GM18519 (cell line): ENCODE results near the gene HDLBP.

Experiments
- ATAC-seq: cut with Tn5 transposase; IDR thresholded peaks from one replicate; pipeline ENCODE4 v1.9.1; 2021; ENCODE audit warnings: mild to moderate bottlenecking, moderate library complexity; ENCODE audit not compliant: unreplicated experiment, low FRiP score

Gene HDLBP

GRCh38 chr2:241216211-241216761 lies 99.2 kb downstream of the HDLBP start:
- no peak for ATAC-seq

- no peak for ATAC-seq
Measured at GRCh38 chr2:241215421-241215820, 100.1 kb downstream of the HDLBP start.

DNA sequence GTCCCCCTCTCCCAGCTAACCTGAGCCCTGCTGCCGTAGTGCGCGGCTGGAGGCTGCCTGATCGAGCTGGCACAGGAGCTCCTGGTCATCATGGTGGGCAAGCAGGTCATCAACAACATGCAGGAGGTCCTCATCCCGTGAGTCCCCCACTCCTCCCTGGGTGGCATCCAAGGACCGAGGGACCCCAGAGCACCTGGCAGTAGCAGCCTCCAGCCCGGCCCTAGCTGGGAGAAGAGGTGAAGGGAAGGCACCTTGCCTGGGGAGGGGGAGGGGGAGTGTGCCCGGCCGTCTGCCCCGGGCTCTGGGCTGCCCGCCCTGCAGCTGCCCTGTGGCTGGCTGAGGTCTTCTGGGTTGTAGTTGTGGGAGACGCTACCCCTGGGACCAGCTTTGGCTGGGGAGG lies 100.7 kb downstream of the HDLBP start:
- ATAC-seq, result no peak

DNA sequence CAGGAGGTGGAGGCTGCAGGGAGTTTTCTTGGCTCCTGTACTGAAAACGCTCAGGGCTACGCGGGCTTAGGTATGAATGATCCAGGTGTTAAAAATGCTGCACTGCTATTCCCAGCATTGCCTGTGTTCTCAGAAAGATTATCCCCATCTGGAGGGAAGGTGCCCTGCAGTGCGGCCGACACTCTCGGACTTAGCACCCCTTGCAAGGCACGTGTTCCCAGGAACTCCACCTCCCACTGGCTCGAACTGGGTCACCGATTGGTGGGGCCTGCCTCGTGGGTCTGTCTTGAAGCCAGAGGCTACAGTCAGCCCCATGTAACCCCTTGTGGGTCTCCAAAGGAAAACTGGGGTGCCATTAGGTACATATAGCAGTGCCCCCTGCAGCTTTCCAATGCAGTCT lies 101.3 kb downstream of the HDLBP start:
- ATAC-seq, result no peak

GRCh38 chr2:241213567-241213966 lies 101.9 kb downstream of the HDLBP start:
- no peak for ATAC-seq

DNA sequence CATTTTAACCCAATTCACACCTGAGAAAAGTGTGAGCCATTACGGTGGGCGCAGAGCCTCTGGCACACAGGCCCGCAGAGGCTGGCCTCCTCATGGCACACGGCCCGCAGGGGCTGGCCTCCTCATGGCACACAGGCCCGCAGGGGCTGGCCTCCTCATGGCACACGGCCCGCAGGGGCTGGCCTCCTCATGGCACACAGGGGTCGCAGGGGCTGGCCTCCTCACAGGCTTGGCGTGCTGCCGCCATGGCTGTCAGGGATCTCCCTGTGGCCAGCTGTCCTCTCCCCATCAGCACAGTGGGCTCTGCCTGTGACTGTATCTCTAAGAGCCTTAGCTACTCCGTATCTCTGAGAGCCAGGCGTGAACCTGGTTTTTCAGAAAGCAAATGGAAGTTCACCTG lies 102.4 kb downstream of the HDLBP start:
- no peak for ATAC-seq

- ATAC-seq, result no peak
Measured at GRCh38 chr2:241211276-241211675, 104.2 kb downstream of the HDLBP start.

DNA sequence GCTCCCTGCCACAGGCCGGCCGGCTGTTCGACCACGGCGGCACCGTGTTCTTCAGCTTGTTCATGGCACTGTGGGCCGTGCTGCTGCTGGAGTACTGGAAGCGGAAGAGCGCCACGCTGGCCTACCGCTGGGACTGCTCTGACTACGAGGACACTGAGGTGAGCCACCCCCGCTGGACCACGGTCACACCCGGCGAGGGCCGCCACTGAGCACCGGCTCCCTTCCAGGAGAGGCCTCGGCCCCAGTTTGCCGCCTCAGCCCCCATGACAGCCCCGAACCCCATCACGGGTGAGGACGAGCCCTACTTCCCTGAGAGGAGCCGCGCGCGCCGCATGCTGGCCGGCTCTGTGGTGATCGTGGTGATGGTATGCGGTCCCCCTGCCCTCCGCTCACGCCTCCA lies 106.2 kb downstream of the HDLBP start:
- no peak for ATAC-seq

DNA sequence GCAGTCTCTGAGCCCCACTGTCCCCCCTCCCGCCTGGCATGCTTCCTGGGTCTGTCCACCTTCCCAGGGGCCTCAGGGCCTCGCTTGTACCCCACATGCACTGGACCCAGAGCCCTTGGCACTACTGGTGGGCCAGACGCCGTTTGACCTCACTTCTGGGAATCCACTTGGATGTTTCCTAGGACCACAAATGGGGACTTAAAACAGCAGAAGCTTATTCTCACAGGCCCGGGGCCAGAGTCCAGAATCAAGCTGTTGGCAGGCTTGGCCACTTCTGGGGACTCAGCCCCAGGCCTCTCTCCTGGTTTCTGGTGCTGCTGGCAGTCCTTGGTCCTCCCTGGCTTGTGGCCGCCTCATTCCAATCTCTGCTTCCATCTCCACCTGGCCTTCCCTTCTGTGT lies 107.4 kb downstream of the HDLBP start:
- ATAC-seq, result no peak

GRCh38 chr2:241207641-241208040 lies 107.8 kb downstream of the HDLBP start:
- no peak for ATAC-seq

DNA sequence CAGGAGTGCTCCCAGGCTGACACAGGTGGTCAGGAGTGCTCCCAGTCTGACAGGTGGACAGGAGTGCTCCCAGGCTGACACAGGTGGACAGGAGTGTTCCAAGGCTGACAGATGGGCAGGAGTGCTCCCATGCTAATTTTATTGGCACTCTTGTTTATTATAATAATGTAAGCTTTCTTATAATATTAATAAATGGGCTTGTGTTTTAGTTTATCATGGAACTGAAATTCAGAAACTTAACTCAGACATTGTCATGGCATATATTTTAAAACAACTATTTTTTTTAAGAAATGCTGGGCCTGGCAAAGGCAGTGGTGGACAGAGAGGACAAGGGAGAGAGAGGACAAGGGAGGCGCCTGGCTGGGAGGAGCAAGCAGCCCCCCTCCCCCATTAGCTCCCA lies 108.3 kb downstream of the HDLBP start:
- ATAC-seq, result no peak

DNA sequence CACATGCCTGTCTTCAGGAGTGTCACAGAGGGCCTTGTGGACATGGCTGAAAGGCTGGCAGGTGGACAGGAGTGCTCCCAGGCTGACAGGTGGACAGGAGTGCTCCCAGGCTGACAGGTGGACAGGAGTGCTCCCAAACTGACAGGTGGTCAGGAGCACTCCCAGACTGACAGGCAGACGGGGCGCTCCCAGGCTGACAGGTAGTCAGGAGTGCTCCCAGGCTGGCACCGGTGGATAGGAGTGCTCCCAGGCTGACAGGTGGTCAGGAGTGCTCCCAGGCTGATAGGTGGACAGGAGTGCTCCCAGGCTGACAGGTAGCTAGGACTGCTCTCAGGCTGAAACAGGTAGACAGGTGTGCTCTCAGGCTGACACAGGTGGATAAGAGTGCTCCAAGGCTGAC lies 110.4 kb downstream of the HDLBP start:
- no peak for ATAC-seq

DNA sequence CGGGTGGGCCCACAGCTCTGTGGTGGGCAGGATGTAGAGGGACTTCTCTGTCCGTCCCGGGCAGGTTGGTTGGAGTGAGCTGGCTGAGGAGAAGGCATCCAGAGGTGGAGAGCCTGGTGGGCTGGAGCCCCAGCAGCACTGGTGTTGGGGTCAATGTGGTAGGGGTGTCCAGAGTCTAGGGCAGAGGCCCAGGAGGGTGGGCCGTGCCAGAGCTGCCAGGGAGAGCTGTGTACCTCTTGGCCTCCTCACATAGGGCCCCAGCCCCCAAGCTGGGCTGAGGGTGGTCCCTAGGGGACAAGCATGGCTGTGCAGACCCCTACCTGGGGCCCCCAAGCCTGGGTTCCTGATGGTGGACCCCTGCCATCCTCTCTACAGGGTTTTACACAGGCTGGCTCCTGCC lies 111.0 kb downstream of the HDLBP start:
- ATAC-seq, result no peak

GRCh38 chr2:241204010-241204384 lies 111.5 kb downstream of the HDLBP start:
- no peak for ATAC-seq

DNA sequence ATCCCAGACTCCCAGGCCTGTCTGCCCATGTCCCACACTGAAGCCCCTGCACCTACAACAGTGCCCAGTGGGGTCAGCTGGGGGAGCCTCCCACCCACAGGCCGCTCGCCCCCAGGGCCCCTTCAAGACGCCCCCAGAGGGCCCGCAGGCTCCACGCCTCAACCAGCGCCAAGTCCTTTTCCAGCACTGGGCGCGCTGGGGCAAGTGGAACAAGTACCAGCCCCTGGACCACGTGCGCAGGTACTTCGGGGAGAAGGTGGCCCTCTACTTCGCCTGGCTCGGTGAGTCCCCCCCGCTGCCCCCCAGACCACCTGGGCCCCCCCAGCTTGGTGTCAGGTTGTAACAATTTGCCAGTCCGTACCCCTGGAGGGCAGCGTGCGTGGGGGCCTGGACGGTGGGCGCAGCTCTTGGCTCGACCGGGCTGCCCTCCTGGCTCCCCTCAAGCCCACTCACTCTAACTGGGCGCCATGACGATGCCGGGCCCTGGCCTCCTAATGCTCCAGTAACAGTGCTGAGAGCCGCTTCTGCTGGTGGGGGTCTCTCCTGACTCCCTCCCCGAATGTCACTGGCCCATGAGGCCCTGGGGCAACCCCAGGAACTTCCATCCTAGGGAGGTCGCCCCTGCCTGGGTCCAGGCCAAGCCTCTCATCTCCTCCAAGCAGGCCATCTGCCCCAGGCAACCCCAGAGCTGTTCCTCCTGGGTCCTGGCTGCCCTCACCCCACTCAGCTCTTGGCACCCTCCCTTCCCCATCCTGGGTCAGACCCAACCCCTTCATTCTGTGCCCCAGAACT lies 112.1 kb downstream of the HDLBP start:
- ATAC-seq, result no peak

DNA sequence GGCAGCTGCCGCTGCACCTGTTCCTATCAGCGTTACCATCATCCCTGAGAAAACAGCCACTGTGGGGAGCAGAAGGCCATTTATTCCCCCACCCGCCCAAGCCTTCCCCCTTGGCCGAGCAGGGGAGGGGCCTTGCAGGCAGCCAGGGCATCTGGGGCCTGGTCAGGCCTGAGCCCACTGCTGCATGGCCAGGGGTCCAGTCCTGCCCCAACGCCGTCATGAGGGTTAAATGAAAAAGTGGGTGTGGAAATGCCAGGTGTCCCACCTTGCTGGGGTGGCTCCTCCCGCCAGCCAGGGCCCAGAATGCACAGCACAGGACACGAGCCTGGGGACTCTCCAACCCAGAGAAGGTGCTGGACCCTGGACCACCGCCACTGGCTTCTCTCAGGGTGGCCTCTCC lies 112.8 kb downstream of the HDLBP start:
- no peak for ATAC-seq

DNA sequence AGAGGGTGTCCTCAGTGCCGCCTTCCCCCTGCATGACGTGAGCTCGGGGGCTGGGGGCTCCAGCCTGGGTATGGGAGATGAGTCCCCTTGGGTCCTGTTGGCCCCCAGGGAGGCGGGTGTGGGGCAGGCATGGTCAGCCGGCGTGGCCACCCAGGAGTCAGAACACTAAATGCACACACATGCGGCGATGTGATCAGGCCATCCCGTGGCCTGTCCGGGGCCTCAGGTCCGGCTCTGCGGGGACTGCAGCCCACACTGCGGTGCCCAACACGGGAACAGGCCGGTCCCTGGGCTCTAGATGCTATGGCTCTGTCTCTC lies 113.2 kb downstream of the HDLBP start:
- ATAC-seq, result no peak

GRCh38 chr2:241201445-241202267 lies 113.8 kb downstream of the HDLBP start:
- ATAC-seq, result no peak

DNA sequence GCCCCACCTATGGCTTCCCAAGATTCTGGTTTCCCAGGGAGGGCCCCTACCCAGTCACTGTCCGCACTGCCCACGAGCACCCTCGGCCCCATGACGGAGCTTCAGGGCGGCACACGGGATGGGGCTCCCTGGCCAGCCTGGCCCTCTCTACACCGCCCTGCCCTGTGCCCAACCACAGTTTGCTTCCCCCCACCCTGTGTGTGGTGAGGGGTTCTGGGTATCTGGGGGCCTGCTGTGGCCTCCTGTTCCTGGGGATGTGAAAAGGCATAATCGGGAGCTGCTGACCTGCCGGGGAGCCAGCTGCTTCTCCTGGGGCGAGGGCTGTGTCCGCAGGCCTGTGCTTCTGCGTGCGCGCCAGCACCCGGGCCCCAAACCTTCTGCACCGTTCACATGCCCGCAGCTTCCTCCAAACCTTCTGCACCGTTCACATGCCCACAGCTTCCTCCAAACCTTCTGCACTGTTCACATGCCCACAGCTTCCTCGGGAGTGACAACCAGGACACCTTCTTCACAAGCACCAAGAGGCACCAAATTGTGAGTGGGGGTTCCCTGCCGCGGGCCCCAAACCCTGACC lies 114.6 kb downstream of the HDLBP start:
- no peak for ATAC-seq

DNA sequence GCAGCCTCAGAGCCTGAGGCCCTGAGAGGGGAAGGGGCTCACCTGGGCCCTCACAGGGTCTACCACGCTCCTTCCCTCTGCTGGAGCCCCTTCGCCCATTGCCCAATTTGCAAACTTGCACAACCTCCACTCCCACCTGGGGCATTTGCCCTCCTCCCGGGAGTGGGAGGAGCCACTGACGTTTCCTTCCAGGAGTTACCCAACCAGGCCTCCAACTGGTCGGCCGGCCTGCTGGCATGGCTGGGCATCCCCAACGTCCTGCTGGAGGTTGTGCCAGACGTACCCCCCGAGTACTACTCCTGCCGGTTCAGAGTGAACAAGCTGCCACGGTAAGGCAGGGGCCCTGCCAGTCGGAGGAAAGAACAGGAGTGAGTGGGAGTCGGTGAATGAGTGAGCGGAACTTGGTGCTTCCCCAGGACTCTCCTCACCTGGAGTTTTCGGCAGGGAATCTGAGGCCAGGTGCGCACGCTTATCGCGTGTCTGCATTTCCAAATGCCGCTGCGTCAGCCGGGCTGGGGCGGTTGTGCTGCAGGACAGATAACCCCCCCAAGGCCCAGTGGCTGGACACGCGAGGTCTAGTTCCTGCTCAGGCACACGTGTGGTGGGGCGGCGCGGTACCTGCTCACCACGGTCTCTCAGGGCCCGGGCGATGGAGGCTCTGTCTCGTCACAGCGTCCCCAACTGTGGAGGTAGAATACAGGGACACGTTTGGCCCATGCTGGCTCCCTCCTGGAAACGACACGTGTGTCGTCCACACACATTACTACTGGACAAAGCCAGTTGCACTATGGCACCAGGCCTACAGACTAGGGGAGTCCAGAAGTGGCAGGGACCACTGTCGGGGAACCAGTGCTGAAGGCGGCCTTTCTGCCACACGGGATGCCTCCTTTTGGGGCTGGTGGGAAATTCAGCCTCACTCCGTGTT lies 115.3 kb downstream of the HDLBP start:
- ATAC-seq, result no peak
